ENCODE data around the gene CCDC9B.

DNA sequence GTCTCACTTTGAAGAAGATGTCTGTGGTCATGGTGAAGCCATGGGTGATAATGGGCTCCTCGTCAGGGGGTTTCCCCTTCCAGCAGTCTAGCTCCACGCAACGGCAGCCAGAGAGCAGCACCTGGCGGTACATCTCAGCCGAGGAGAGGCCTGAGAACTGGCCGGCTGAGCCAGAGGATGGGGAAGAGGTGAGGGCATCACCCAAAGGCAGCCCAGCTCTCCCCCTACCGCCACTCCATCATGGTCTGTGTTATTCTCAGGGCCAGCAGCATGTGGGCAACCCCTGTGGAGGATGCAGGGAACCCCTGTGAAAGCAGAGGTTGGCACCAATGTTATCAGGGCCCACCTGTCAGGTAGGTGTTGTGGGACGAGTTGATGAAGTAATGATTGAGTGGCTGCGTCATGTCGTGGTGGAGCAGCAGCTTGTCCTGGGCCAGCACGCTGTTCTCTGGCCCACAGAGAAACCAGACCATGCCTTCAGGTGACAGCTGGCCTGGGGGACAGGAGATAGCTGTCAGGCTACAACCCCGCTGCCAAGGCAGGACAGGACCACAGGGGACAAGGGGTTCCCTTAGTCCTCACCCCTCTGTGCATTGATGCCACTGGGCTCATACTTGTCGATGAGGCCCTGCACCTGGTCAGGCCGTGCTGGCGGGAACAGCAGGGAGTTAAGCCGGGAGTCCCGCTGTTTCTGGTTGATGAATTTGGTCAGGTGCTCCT lies 42.4 kb downstream of the CCDC9B start:
- TF ChIP-seq, protein P1, sequence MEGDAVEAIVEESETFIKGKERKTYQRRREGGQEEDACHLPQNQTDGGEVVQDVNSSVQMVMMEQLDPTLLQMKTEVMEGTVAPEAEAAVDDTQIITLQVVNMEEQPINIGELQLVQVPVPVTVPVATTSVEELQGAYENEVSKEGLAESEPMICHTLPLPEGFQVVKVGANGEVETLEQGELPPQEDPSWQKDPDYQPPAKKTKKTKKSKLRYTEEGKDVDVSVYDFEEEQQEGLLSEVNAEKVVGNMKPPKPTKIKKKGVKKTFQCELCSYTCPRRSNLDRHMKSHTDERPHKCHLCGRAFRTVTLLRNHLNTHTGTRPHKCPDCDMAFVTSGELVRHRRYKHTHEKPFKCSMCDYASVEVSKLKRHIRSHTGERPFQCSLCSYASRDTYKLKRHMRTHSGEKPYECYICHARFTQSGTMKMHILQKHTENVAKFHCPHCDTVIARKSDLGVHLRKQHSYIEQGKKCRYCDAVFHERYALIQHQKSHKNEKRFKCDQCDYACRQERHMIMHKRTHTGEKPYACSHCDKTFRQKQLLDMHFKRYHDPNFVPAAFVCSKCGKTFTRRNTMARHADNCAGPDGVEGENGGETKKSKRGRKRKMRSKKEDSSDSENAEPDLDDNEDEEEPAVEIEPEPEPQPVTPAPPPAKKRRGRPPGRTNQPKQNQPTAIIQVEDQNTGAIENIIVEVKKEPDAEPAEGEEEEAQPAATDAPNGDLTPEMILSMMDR (IDR thresholded peaks at IDR 0.05; ENCODE audit: borderline replicate concordance, extremely low read depth, low read length, poor library complexity, severe bottlenecking) = no peak
- TF ChIP-seq EZH2 (IDR thresholded peaks at IDR 0.05; ENCODE audit: borderline replicate concordance, low read depth, low read length, severe bottlenecking) = no peak

Data from DND-41 (cell line).